ENCODE results near the gene SNX21.

GRCh38 chr20:45788351-45788750 is 45.2 kb upstream of the SNX21 start:
- no peak for TF ChIP-seq ZNF274 (IDR thresholded peaks at IDR 0.05; ENCODE audit: low read depth, low read length)
- no peak for TF ChIP-seq YY1 (IDR thresholded peaks at IDR 0.05; ENCODE audit: insufficient read depth, insufficient read length)

All from NT2/D1 (cell line).